HG03064 (cell line): ENCODE data around the gene UROS.
A peak's percentile ranks its signal among the peaks of the same experiment; 100 is the strongest.

ENCODE experiments used
- ATAC-seq: cut with Tn5 transposase; IDR thresholded peaks from one replicate; pipeline ENCODE4 v1.9.1; 2021; ENCODE audit warnings: low read depth; ENCODE audit not compliant: unreplicated experiment

UROS gene

DNA sequence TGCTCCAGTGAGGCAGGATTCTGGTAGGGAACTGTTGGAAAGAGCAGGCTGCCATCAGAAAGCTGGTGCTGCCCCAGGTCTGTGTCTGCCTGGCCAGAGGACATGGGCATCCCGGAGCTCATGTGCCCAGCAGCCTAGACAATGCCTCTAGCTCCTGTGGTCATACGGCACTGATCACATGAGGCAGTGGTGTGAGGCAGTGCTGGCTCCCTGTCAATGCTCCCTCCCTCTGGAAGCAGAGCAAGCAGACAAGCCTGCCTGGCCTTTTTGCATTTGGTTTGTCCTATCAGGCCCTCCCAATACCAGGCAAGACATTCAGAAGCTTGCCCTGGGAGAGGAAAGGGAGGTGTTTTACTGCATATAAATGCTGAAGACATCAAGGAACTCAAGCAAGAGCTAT, 27.9 kb downstream of the UROS start:
- ATAC-seq, result no peak

- ATAC-seq, result no peak
These were observed 30.4 kb downstream of the UROS start for GRCh38 chr10:125792342-125793300.

GRCh38 chr10:125788156-125789034, 34.7 kb downstream of the UROS start:
- ATAC-seq, result no peak

DNA sequence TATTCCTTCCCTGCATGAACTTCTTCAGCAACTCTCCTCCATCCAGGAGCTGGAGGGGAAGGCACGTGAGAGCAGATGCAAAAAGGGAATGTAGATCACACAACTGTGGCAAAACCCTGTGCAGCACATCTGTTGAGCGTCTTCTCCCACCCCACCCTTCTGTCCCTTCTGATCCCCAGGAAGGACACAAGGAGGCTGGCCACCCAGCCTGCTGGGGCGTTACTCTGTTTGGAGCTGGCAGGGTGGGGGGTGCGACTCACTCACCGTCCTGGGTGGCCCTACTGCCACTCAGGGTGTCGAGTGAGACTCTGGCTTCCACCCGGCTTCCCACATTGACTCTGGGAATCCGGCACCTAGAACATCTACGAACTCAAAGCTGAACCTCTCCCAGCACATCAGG, 37.3 kb downstream of the UROS start:
- ATAC-seq, result no peak

GRCh38 chr10:125783957-125784356, 39.1 kb downstream of the UROS start:
- peak; percentile 83 for ATAC-seq

- ATAC-seq, result no peak
These were observed 39.6 kb downstream of the UROS start for GRCh38 chr10:125783408-125783807.

DNA sequence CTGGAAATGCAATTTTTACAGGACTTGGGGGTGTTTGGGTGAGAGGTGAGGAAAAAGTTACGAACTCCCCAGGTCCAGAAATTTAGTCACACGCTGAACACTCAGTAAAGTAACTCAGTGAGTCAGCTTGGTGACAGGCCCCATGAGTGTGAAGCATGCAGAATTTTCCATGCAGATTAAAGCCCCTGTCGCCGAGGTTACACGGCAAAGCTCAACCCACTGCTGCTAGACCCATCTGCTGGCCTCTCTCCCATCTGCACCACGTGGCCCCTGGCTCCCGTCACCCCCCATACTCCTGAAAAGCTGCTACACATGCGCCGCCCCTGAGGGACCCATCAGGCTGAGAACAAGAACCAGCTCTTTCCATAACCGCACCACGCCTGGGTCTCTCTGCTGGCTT, 40.4 kb downstream of the UROS start:
- ATAC-seq, result no peak

GRCh38 chr10:125782054-125782453, 41.0 kb downstream of the UROS start:
- ATAC-seq, result no peak

DNA sequence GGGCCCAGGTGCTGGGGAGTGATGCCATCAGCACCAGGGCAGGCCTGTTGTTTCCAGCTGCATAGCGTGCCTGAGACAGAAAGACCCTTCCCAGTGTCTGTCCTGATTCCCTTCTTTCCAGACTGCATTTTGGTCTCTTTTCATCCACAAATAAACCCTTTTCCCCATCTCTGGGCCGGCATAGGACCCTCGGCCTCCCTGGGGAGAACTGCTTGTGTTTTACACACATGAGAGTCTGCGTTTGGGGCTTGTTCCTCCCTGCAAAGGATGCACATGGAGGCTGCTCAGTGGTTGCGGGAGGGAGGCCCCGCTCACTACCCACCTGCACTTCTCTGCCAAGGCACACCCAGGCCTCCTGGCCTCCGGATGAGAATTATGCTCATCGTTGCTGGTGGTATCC, 41.7 kb downstream of the UROS start:
- no peak for ATAC-seq

GRCh38 chr10:125779403-125780327, 43.4 kb downstream of the UROS start:
- no peak for ATAC-seq

GRCh38 chr10:125778556-125778955, 44.5 kb downstream of the UROS start:
- ATAC-seq, result no peak

- ATAC-seq, result no peak
These were observed 45.3 kb downstream of the UROS start for GRCh38 chr10:125777806-125778205.

DNA sequence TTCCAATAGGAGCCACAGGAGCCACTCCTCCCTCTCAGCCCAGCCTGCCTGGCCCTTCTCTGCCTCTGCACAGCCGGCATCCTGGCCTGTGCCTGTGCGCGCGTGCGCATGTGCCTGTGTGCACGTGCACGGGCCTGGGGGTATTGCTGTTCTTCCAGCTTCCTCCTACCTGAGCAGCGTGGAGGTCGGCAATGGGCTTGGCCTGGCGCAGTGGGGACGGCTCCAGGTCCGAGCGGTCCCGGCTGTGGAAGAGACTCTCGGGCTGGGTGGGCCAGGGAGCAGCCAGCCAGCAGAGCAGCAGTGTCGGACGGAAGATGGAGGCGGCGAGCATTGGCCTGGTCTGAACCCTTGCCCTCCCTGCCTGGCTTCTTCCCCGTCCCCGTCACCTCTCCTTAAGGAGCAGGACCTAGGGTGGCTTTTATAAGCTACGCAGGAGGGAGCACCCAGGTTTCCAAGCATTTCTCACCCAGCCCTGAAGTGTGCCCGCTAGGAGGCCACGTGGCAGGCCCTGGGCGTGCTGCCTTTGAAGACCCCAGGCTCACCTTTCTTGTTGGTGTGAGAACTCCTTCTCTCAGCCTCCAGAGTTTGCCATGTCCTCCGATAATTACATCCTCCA, 47.5 kb downstream of the UROS start, which contains the start of gene MMP21:
Gene MMP21, minus strand, starts transcription at position 331 of the 616 bp plus-strand sequence. Its CDS starts 0 bp downstream, at position 331.
- ATAC-seq, result no peak

GRCh38 chr10:125774581-125775191, 48.4 kb downstream of the UROS start:
- no peak for ATAC-seq

DNA sequence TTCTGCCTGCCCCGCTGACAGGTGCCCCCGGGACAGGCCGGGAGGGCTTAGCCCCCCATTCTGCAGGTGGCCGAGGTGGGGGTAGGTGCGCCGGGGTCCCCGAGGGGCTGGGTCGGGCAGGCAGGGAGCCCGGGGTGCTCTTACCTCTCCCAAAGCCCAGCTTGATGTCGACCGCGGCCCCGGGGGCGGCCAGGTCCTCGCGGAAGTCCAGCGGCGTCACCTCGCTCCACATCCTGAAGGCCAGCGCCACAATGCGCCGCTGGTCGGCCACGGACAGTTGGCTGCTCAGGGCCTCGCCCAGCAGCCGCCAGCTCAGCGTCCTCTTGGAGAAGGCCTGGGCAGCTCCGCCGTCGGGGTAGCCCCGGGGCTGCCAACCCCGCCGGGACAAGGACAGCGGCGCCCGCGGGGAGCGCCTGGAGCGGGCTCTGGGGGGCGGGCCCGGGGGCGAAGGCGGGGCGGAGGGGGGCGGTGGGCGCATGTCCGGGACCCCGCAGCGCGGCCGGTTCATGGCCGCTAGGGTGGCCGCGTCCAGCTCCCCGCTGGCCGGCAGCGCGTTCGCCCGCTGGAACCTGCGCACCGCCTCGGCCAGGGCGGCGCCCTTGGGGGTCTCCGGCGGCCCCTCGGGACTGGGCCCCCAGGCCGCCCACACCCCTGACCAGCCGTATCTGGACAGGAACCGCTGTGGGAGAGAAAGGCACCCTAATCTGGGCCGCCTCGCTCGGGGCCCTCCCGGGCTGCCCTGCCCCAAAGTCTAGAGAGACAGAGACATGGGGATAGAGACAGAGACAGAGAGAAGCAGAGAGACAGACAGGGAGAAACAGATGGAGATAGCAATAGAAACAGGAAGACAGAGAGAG, 49.1 kb downstream of the UROS start:
- ATAC-seq, result no peak

- no peak for ATAC-seq
These were observed 50.2 kb downstream of the UROS start for GRCh38 chr10:125772864-125773180.

GRCh38 chr10:125772112-125772863, 50.8 kb downstream of the UROS start:
- no peak for ATAC-seq

- no peak for ATAC-seq
These were observed 52.2 kb downstream of the UROS start for GRCh38 chr10:125770844-125771243.
